Renal cortex interstitium (tissue), 11 donors: ENCODE data around the gene BIRC5. TPM values are rescaled to one million over a fixed set of nuclear protein-coding genes. Genes with fewer than 3 reads are reported as not detected.
A peak's percentile ranks its signal among the peaks of the same experiment; 100 is the strongest.

Source experiments
- DNase-seq, 11 donors: peaks; one replicate each; pipeline ENCODE4 v3.0.0-alpha.2; 2013; ENCODE audit warnings: low read depth in 9 of 11, low spot score in 4 of 11; ENCODE audit errors: extremely low read depth in 1 of 11
- polyA plus RNA-seq, 3 donors: library from polyadenylated mRNA; unstranded; fragments of 120-200 nt; gene quantifications; one replicate each; pipeline ENCODE4 v1.2.1, GENCODE V29; 2013; ENCODE audit not compliant: insufficient read length in 3 of 3

BIRC5 gene
- polyA plus RNA-seq, 3 donors = 27.3 to 35.5 (median 30.4) TPM

DNA sequence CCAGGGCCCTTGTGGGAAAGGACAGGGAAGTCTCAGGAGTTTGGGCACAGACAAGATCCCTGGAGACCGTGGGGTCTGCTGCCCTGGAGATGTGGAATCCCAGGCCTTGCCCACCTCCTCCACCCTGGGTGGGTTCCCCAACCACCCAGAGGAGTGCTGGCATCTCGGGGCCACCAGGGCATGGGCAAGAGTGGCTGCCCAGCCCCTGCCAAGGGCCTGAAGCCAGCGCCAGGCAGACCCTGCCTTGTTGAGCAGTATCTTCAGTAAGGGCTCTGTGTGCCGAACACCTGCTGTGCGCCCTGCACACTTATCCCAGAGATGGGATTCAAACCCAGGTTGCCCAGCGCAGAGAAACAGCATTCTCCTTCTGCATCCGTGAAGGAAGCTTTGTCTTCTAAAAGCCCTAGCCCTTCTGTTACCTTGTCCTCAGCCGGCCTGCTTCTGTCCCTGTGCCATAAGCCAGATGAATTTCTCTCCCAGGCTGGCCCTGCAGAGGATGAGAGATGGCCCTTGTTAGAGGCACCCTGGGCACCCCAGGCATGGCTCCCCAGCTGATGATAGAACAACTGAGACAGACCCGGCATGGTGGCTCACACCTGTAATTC lies 49.8 kb downstream of the BIRC5 start:
- no peak for DNase-seq

DNA sequence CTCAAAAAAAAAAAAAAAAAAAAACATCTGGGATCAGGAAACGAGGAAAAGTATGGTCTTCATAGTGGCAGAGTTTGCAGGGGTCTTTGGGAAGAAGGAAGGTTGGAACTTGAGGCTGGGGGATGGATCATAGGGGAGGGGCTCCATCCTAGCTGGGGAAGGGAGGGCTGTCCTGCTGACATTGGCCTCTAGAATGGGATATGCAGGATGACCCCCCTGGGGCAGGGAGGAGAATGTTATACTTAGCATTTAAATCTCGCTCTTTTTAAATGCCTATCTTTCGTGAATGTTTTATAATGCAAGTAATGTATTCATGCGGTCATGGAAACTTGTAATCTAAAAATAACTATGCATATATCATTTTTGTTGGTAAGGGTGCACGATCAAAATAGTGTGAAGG lies 50.5 kb downstream of the BIRC5 start:
- no peak for DNase-seq

DNA sequence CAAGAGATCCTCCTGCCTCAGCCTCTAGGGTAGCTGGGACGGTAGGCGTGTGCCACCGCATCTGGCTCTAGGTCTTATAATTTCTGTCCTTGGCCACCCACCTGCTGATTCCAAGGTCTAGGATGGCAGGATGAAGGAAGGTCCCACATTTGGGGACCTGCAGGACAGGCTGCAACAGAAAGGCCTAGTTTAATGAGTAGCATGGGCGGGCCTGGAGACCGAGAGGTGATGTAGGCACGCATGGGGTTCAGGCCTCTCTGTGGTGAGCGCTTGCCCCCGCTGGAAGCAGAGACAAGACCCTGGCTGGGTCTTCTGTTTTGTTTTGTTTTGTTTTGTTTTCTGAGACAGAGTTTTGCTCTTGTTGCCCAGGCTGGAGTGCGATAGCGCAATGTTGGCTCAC lies 51.1 kb downstream of the BIRC5 start:
- no peak for DNase-seq

DNA sequence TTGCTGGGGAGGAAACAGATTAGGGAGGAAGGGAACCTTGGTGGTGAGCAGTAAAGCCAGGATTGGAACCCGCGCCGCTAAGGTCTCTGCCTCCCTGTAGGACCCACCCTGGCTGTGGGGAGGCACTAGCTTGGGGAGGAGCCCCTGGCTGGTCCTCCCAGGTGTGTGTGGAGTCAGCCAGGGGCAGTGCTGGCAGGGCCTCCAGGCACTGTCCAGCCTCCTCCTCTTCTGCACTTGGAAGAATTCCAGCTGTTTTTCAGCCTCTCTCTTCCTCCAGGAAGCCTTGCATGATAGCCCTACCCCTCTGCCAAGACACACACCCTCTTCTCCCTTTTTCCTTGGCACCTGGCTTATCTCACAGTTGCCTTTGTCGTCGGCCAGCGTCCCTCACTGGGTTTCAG lies 52.2 kb downstream of the BIRC5 start:
- no peak for DNase-seq

DNA sequence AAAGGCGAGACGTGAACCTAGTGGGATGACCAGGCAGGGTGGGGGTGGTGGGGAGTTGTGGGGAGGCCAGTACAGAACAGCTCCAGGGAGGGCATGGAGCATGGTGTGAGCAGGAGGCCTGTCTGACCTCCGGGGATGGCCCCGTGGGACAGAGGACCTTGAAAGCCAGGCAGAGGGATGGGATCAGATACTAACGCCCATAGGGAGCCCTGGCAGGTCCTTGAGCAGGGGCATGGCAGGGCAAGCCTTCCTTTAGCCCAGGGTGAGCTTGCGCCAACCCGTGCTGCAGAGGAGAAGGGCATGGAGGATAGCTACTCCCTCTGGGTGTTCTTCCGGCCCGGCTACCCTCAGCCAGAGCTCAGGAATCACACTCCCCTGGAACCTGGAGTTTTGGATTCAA lies 52.7 kb downstream of the BIRC5 start:
- no peak for DNase-seq

DNA sequence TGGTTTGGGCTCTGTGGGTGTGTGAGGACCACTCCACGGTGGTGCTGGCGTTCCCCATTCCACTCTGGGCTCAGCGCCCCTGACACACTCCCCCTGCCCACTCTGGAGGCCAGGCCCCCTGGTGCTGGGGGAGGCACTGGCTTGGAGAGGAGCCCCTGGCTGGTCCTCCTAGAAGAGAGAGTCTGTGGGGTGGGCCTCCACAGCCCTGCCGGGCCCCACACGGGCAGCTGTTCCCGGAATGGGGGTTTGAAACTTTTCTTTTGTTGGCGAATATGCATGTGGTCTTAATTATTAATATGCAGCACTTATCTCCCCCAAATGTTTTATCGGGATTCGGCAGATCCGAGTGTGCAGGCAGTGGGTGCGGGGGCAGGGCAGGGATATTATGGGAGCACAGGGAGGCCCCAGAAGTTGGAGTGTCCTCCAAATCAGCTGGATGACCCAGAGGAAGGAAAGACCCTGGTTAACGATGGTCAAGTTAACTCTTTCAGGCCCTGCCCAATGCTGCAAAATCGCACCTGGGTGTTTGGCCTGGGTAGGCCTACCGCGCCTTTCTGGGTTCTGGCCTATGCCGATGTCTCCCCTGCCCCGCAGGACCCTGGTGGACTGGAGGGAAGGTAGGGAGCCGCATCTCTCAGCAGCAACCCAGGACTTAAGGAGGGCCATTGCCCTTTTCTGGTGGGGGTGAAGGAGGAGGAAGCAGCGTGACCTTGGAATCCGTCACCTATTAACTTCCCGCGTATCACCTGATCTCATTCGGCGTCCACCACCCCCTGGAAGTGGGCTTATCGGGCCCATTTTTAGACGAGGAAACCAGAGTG lies 53.4 kb downstream of the BIRC5 start:
- no peak for DNase-seq

DNA sequence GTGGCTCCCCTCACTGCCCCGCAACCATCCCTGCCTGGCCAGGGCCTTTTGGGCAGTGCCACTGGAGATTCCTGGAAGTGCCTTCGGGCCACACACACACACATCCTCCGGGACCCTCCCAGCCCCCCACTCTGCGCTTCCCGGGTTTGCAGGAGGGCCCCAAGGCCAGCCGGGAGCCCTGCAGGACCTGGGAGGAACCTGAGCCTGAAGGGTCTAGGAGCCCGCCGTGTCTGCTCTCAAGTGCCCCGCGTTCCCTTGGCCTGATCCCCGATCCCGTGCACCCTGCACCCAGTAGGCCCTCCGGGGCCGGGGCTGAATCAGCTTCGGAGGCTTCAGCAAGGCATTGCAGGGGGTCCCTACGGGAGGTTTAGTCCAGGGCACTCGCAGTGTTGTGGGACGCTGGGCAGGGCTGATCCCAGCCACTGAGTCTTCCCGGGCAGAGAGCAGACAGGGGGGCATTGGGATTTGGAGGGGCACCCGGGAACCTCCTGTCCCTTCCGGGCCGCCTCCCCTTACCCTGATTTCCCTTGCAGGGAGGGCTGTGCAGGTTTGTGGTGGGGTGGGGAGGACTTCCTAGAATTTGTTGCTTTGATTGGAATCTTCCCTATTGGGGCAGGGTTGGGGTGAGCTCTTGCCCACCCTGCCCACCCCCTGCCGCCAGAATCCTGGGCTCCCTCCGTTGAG lies 54.3 kb downstream of the BIRC5 start:
- no peak for DNase-seq

DNA sequence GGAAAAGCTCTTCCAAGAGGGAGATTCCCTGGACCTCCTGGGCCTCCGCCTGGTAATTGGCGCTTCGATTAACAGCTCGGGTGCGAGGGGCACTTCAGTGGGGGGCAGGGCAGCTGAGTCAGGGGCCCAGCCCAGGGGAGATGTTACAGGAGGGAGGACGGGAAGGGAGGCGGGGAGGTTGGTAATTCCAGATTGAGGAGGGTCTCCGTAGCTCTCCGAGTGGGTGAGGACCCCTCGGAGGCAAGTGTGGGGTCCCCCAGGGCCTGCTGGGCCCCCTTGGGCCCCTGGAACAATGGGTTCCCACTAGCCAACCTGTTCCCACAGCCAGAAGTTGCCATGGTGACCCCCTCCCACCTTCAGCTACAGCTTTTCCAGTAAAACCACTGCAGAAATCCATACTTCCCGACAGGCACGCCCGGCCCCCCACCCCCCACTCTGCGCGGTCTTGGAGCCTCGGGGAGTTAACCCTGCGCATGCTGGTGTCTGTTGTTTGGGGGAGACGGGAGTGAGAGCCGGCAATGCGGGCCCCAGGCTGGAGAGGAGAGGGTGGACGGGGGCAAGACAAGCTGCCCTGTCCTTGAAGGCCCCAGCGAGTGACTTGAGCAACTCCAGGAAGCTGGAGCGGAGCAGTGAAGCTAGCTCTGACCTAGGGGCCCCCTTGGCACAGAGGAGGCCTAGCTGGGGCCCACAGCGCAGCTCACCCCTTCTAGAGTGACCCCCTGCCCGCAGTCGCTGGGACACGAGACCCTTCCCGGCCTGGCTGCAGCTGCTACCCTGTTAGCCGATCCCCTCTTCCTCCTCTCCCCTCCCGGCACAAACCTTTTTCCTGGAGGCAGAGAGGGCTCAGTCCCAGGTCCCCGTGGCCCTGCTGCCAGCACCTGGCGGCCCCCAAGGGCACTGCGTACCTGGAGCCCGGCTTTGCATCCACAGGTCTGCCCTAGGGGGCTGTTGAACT lies 55.2 kb downstream of the BIRC5 start:
- DNase-seq = no peak

DNA sequence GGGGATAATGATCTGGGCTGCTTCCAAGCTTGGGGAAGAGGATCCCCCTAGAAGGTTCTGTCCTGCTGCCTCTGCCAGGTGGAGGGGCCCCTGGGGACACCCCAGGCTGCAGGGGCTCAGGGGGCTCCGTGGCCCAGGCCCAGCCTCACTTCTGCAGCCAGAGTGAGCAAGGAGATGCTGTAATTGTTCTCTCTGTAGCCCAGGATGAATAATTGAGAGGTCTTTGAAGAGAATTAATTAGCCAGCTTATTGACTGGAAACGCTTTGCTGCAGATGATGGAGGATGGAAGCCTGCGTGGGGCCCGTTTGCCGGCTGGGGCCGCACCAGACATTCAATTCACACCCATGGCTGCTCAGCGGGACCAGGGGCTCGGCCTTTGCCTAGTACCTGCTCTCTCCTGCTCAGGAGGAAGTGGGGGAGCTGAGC lies 55.9 kb downstream of the BIRC5 start:
- no peak for DNase-seq

DNA sequence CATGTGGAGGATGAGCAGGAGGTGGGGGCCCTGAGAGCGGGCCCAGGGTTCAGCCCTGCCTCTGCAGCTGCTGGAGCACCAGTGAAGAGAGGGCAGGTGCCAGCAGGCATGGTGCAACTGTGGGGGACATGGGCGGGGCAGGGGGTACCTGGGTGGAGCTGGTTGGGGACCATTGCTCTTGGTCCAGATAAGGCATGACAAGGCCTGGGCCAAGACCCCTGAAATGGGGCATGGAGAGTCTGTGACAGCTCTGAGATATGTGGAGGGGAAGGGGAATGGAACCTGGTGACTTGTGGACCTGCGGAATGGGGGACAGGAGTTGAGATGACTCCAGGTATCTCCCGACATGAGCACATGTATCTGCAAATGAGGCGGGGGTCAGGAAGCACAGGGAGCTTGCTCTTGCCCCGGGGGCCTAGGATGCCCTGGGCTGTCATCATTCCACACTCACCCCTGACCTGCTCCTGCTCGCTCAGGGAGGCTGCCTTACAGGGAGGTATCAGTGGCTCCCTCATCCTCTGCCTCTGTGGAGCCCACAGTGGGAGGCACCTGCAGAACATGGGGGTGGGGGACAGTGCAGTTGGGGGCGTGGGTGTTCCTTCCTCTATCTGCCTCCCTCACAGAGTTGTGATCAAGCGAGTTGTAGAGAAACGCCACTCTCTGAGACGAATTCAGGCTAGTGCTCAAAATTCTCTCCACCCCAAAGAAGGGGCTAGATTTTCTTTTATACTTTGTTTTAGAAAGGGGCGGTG lies 57.5 kb downstream of the BIRC5 start:
- no peak for DNase-seq

DNA sequence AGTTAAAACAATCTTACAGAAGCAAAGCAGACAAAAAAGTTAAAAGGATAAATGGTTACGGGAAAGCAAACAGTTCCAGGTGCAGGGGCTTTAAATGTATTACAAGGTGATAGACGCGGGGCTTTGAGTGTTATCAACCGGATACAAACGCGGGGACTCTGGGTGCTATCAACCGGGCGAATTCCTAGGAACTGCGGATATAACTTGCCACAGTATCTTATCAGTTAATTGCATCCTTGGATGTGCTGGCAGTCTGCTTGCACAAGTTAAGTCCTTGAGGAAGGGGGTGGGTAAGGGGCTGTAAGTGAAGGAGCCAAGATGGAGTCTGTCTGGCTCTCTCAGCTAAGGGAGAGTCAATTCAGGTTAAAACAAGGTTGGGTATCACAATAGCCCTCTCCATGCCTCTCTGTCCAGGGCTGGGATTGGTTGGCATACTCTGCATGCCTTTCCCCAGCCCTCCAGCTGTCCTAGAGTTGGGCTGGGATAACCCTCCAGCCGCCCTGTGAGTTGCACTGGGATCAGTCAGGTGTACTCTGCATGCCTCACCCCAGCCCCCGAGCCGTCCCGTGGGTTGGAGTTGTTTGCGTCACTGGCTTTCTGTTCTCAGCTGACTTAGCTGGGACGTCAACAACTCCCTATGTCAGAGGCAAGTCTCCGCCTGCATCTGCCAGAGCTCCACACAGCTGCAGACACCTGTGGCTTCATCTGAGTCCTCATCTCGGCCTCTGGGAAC lies 58.3 kb downstream of the BIRC5 start:
- peak in 8 of 11 donors; percentile 42 to 89 (median 78) for DNase-seq

DNA sequence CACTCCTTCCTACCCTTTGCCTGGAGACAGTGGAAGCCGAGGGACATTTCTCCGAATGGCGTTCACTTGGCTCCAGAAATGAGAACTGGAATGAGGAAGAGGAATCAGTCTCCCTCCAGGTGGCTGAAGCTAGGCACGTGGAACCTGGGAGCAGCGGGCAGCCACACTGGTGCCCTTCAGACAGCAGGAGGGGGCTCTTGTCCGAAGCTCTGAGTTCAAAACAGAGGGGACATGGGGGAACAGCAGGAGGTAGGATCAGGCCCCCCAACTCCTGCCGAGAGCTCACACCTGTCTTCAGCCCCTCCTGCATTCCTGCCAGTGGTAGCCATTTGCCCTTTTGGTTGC lies 58.8 kb downstream of the BIRC5 start:
- DNase-seq = no peak

DNA sequence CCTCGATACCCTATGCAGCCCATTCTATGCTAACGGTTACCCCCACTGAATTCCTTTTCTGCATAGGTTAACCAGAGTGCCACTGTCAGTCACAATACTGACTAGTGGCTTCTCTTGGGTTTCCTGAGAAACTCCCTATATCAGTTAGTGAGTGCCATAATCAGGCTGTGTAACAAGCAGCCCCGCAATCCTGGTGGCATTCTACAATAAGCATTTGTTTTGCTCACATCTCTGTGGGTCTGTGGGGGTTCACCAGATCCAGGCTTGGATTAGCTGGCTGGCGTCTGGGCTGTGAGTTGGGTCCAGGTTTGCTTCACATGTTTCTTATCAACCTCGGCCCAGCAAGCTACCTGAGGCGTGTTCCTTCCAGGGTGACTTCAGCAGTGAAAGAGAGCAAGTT lies 59.8 kb downstream of the BIRC5 start:
- no peak for DNase-seq

Other genes with a start within 250 kb of the BIRC5 start
- gene TMC6, start 85.5 kb upstream of the BIRC5 start, polyA plus RNA-seq = 10 to 100 TPM; 26.0 to 42.0 (median 26.2) TPM
- 1 to 10 TPM; 1.1 to 3.5 (median 2.4) TPM for gene TMC8, start 83.5 kb upstream of the BIRC5 start, polyA plus RNA-seq
- gene C17orf99, start 67.9 kb upstream of the BIRC5 start, polyA plus RNA-seq = under 1 TPM; 0.27 to 0.56 (median 0.33) TPM
- 10 to 100 TPM; 52.8 to 75.7 (median 63.8) TPM for gene SYNGR2, start 45.7 kb upstream of the BIRC5 start, polyA plus RNA-seq
- 10 to 100 TPM; 27.0 to 34.5 (median 28.7) TPM for gene TK1, start 27.2 kb upstream of the BIRC5 start, polyA plus RNA-seq
- 10 to 100 TPM; 58.3 to 95.7 (median 65.7) TPM for gene AFMID, start 26.9 kb upstream of the BIRC5 start, polyA plus RNA-seq
- gene TMEM235, start 17.4 kb downstream of the BIRC5 start, polyA plus RNA-seq = not detected
- 10 to 100 TPM; 11.5 to 29.8 (median 17.1) TPM for gene SOCS3, start 145.8 kb downstream of the BIRC5 start, polyA plus RNA-seq
- 10 to 100 TPM; 42.2 to 55.0 (median 45.7) TPM for gene PGS1, start 164.4 kb downstream of the BIRC5 start, polyA plus RNA-seq